OCI-LY7 (cell line): ENCODE data around the gene PLA2G15. TPM values are rescaled to one million over a fixed set of nuclear protein-coding genes. Genes with fewer than 3 reads are reported as not detected.
A peak's percentile ranks its signal among the peaks of the same experiment; 100 is the strongest.

Experiments used
- BruUV-seq: library from RNA; stranded (reverse); fragments of 400-500 nt; replicated peaks from 2 replicates; lab custom pipeline; 2021; lab: Mats Ljungman, UMichigan
- CTCF ChIA-PET: fragments of 300-600 bp; sonication (Branson Sonifier 250); formaldehyde crosslinking; loops from one replicate; lab custom pipeline; 2022; ENCODE audit warnings: antibody characterized with exemption; ENCODE audit not compliant: unreplicated experiment; lab: Charles Lee
- POLR2A ChIA-PET: fragments of 300-600 bp; sonication (Branson Sonifier 250); formaldehyde crosslinking; loops from one replicate; lab custom pipeline; 2022; ENCODE audit warnings: antibody characterized with exemption; lab: Charles Lee
- DNase-seq: peaks from one replicate; pipeline ENCODE4 v3.0.0-alpha.2; 2015; ENCODE audit warnings: low spot score
- H2AFZ ChIP-seq: fragments of 200-600 bp; sonication (generic), shearing (Covaris generic); 2 replicates; pipeline ENCODE4 v1.6.1; 2014; ENCODE audit warnings: mild to moderate bottlenecking, antibody characterized with exemption, low read length, moderate library complexity
- H3K27ac ChIP-seq: fragments of 200-600 bp; sonication (generic); 2 replicates; pipeline ENCODE4 v1.5.1; 2014; ENCODE audit warnings: mixed run types, low read depth, mild to moderate bottlenecking, moderate library complexity, low read length, inconsistent platforms; ENCODE audit not compliant: poor library complexity, severe bottlenecking
- H3K36me3 ChIP-seq: fragments of 200-600 bp; sonication (generic); 2 replicates; pipeline ENCODE4 v1.6.1; 2014; ENCODE audit warnings: mild to moderate bottlenecking, antibody characterized with exemption, low read length, moderate library complexity, mixed read lengths; ENCODE audit not compliant: insufficient read depth
- H3K4me1 ChIP-seq: fragments of 200-600 bp; sonication (generic); 2 replicates; pipeline ENCODE4 v1.5.1; 2014; ENCODE audit warnings: mild to moderate bottlenecking, low read length; ENCODE audit not compliant: insufficient read depth, poor library complexity, severe bottlenecking
- H3K4me2 ChIP-seq: fragments of 200-600 bp; sonication (generic); 2 replicates; pipeline ENCODE4 v1.6.1; 2014; ENCODE audit warnings: mild to moderate bottlenecking, low read length
- H3K4me3 ChIP-seq: fragments of 200-600 bp; sonication (generic); 2 replicates; pipeline ENCODE4 v1.5.1; 2014; ENCODE audit warnings: mild to moderate bottlenecking, low read depth, low read length; ENCODE audit not compliant: poor library complexity, severe bottlenecking
- H3K79me2 ChIP-seq: fragments of 200-600 bp; sonication (generic); 2 replicates; pipeline ENCODE4 v1.6.1; 2016; ENCODE audit warnings: low read depth, mild to moderate bottlenecking, low read length, moderate library complexity, mixed read lengths; ENCODE audit not compliant: insufficient read depth
- H3K9me2 ChIP-seq: fragments of 200-600 bp; sonication (generic); 2 replicates; pipeline ENCODE4 v1.6.1; 2016; ENCODE audit warnings: mild to moderate bottlenecking, low read length, mixed read lengths; ENCODE audit not compliant: insufficient read depth
- H3K9me3 ChIP-seq: fragments of 200-600 bp; sonication (generic); 2 replicates; pipeline ENCODE4 v1.6.1; 2014; ENCODE audit warnings: mild to moderate bottlenecking, mixed run types, low read length, mixed read lengths
- H4K20me1 ChIP-seq: fragments of 200-600 bp; sonication (generic); 2 replicates; pipeline ENCODE4 v1.6.1; 2014; ENCODE audit warnings: mild to moderate bottlenecking, antibody characterized with exemption, low read length, moderate library complexity, mixed read lengths; ENCODE audit not compliant: insufficient read depth
- CTCF ChIP-seq: fragments of 200-600 bp; sonication (generic); conservative IDR thresholded peaks from 2 replicates; pipeline ENCODE4 v1.5.1; 2014; ENCODE audit warnings: mild to moderate bottlenecking, antibody characterized with exemption, low read length, moderate library complexity, mixed read lengths
- EZH2phosphoT487 ChIP-seq: fragments of 200-600 bp; sonication (generic); IDR thresholded peaks from 2 replicates; pipeline ENCODE4 v1.6.1; 2018; ENCODE audit warnings: low read depth, borderline replicate concordance, mild to moderate bottlenecking, mixed run types, antibody characterized with exemption, low read length, moderate library complexity, mixed read lengths
- intact Hi-C: fragments of 100-400 bp; cut with micrococcal nuclease; formaldehyde crosslinking; loops from one replicate; pipeline ENCODE4 v1.10.0; 2022; ENCODE audit not compliant: unreplicated experiment
- total RNA-seq, 2 experiments: library from RNA; depleted of rRNA in 1 of 2; stranded (reverse); fragments of >200 nt in 1 of 2; shearing (Covaris generic) in 1 of 2; gene quantifications; 2 replicates each; pipeline ENCODE4 v1.2.3, GENCODE V29; 2014 to 2022

PLA2G15 gene
- total RNA-seq, 2 experiments from 2014 or later = 27.5 to 46.2 TPM

GRCh38 chr16:68257906-68258800, 13.0 kb downstream of the PLA2G15 start:
- Histone ChIP-seq H3K27ac (peak overlapping the region; percentile 94), H3K4me2 (peak overlapping the region; percentile 69), H3K79me2 (no peaks in the 10 kb centered on the region), H3K36me3 (peaks cover 53% of the 10 kb centered on the region), H2AFZ (no peak overlapping the region; the same call in 1 of the 2 replicates), H3K4me3 (peak overlapping the region; percentile 27), H3K9me2 (no peaks in the 10 kb centered on the region), H4K20me1 (no peaks in the 10 kb centered on the region), H3K4me1 (peaks cover 61% of the 10 kb centered on the region), H3K9me3 (no peaks in the 10 kb centered on the region)
- TF ChIP-seq CTCF (no peak), EZH2phosphoT487 (no peak)
- DNase-seq = no peak
- no TSS peak for BruUV-seq
- intact Hi-C loops = loop anchor here (1.0 to 10.0 kb wide), 3 partner anchors 13 to 237 kb away; partner anchors contain the start of gene PLA2G15
- POLR2A ChIA-PET = interaction anchor here (0.8 to 2.5 kb wide), 12 partner anchors 10 to 174 kb away, joined by 3 to 13 read pairs (median 4); partner anchors contain the start of genes PLA2G15, PRMT7 and SLC7A6OS
- CTCF ChIA-PET = interaction anchor here (0.5 to 1.8 kb wide), 10 partner anchors 10 to 120 kb away, joined by 3 to 8 read pairs (median 4); partner anchors contain the start of gene PLA2G15

GRCh38 chr16:68259007-68259825, 14.0 kb downstream of the PLA2G15 start:
- Histone ChIP-seq H2AFZ (no peak overlapping the region), H3K4me3 (no peak overlapping the region), H3K4me2 (no peak overlapping the region), H3K9me2 (no peaks in the 10 kb centered on the region), H3K27ac (peak overlapping the region; percentile 94), H3K79me2 (no peaks in the 10 kb centered on the region), H4K20me1 (no peaks in the 10 kb centered on the region), H3K36me3 (peaks cover 47% of the 10 kb centered on the region), H3K9me3 (no peaks in the 10 kb centered on the region), H3K4me1 (peaks cover 60% of the 10 kb centered on the region)
- DNase-seq = no peak
- intact Hi-C loops = loop anchor here (10.0 kb wide), 1 partner anchor 236 kb away; no protein-coding TSS in a partner anchor
- ChIA-PET CTCF (interaction anchor here (0.5 to 2.9 kb wide), 2 partner anchors 69 to 119 kb away, joined by 5 to 17 read pairs; no protein-coding TSS in a partner anchor), POLR2A (interaction anchor here (1.0 to 2.8 kb wide), 4 partner anchors 13 to 70 kb away, joined by 4 to 13 read pairs (median 8); partner anchors contain the start of gene PLA2G15)
- no peak for TF ChIP-seq EZH2phosphoT487
- no TSS peak for BruUV-seq
